ENCODE measurements around the gene GABARAPL2.

GRCh38 chr16:75599452-75600277, 33.5 kb downstream of the GABARAPL2 start:
- TF ChIP-seq EGR1 (IDR thresholded peaks at IDR 0.05; ENCODE audit: low read depth) (no peak), ATF3 (IDR thresholded peaks at IDR 0.05) (no peak), POLR2A (IDR thresholded peaks at IDR 0.05; ENCODE audit: borderline replicate concordance, extremely low read depth, insufficient read depth, insufficient read length) (no peak), CTCF (IDR thresholded peaks at IDR 0.05 in 2 of 3, conservative IDR thresholded peaks at IDR 0.05 in 1 of 3; ENCODE audit: borderline replicate concordance in 1 of 3, insufficient read depth in 1 of 3, low read depth in 2 of 3, low read length in 2 of 3) (no peak), REST (IDR thresholded peaks at IDR 0.05; ENCODE audit: low read depth) (no peak), EZH2phosphoT487 (IDR thresholded peaks at IDR 0.05; ENCODE audit: borderline replicate concordance) (no peak)

Measured in HCT116 (cell line).